HepG2 (cell line): ENCODE measurements around the gene MUCL3. TPM values are rescaled to one million over a fixed set of nuclear protein-coding genes. Genes with fewer than 3 reads are reported as not detected.
"Not testable (repeated sequence)": the region's sequence is repeated elsewhere in the genome, so short reads cannot be mapped to it uniquely, and the experiment has no call there.

Experiments
- ATAC-seq: fragments of 200-7000 bp; cut with Tn5 transposase; 3 replicates; pipeline ENCODE4 v1.9.1; 2020; ENCODE audit warnings: mild to moderate bottlenecking, moderate library complexity
- BruUV-seq: library from RNA; stranded (reverse); fragments of 400-500 nt; replicated peaks from 2 replicates; lab custom pipeline; 2021; lab: Mats Ljungman, UMichigan
- CTCF ChIA-PET: fragments of 300-600 bp; formaldehyde crosslinking; extraction: SDS; loops from one replicate; lab custom pipeline; 2021; ENCODE audit warnings: low total read pairs, inconsistent platforms, low intra/inter-chr PET ratio; lab: Yijun Ruan, JAX
- POLR2A ChIA-PET: fragments of 350-600 bp; sonication (Branson Sonifier 250); formaldehyde crosslinking; loops from one replicate; lab custom pipeline; 2020; ENCODE audit warnings: antibody characterized with exemption, inconsistent platforms; lab: Yijun Ruan, JAX
- DNase-seq: peaks from one replicate; pipeline ENCODE4 v3.0.0-alpha.2; 2015; ENCODE audit warnings: low spot score
- FAIRE-seq: peaks from 3 replicates; lab custom pipeline; 2011; peaks lifted over from hg19 to GRCh38; lab: Jason Lieb, UNC
- H2AFZ ChIP-seq: one replicate; pipeline ENCODE4 v1.6.1; 2011; ENCODE audit warnings: low read length, inconsistent platforms
- H3K27ac ChIP-seq: fragments of 300-600 bp; 3 replicates; pipeline ENCODE4 v1.8.0; 2011; ENCODE audit warnings: mixed run types, mild to moderate bottlenecking, mixed read lengths, low read length, inconsistent platforms; ENCODE audit not compliant: insufficient read depth; ENCODE audit errors: extremely low read length
- H3K27me3 ChIP-seq, 2 experiments: fragments of 200-600 bp in 1 of 2; 2 replicates in 1 of 2; 3 replicates in 1 of 2; pipeline versions ENCODE4 v1.6.0 to v1.8.0; 2011; ENCODE audit warnings: low read length in 2 of 2, mild to moderate bottlenecking in 2 of 2, moderate library complexity in 2 of 2, inconsistent platforms in 1 of 2; ENCODE audit not compliant: insufficient read depth in 2 of 2, control insufficient read depth in 1 of 2
- H3K36me3 ChIP-seq, 2 experiments: fragments of 200-600 bp in 1 of 2; replicated peaks in 1 of 2; 2 replicates in 1 of 2; 3 replicates in 1 of 2; pipeline versions ENCODE4 v1.5.1 to v1.8.0; 2011; ENCODE audit warnings: low read length in 2 of 2, inconsistent platforms in 1 of 2; ENCODE audit not compliant: insufficient read depth in 2 of 2, control insufficient read depth in 1 of 2
- H3K4me1 ChIP-seq: 2 replicates; pipeline ENCODE4 v1.5.1; 2012; ENCODE audit warnings: low read length, inconsistent platforms; ENCODE audit not compliant: insufficient read depth
- H3K4me2 ChIP-seq: 2 replicates; pipeline ENCODE4 v1.6.0; 2011; ENCODE audit warnings: low read depth, low read length, inconsistent platforms
- H3K4me3 ChIP-seq, 3 experiments: fragments of 200-600 bp in 1 of 3; sonication (generic), shearing (Covaris generic) in 1 of 3; replicated peaks in 1 of 3; 2 replicates each; pipeline ENCODE4 v1.5.1; 2011 to 2016; ENCODE audit warnings: low read length in 3 of 3, inconsistent platforms in 2 of 3, low read depth in 2 of 3, mild to moderate bottlenecking in 2 of 3, control low read depth in 1 of 3, mixed read lengths in 1 of 3; ENCODE audit not compliant: insufficient read depth in 1 of 3
- H3K79me2 ChIP-seq: one replicate; pipeline ENCODE4 v1.6.1; 2011; ENCODE audit warnings: low read length, inconsistent platforms; ENCODE audit not compliant: insufficient read depth
- H3K9ac ChIP-seq: 2 replicates; pipeline ENCODE4 v1.6.0; 2011; ENCODE audit warnings: mild to moderate bottlenecking, low read depth, low read length, inconsistent platforms; ENCODE audit not compliant: insufficient read depth
- H3K9me3 ChIP-seq: 2 replicates; pipeline ENCODE4 v1.5.1; 2012; ENCODE audit warnings: mild to moderate bottlenecking, low read length
- H4K20me1 ChIP-seq: 2 replicates; pipeline ENCODE4 v1.6.0; 2011; ENCODE audit warnings: inconsistent platforms, mild to moderate bottlenecking, low read length, moderate library complexity; ENCODE audit not compliant: insufficient read depth
- MED8 ChIP-seq: sonication (generic); formaldehyde crosslinking; IDR thresholded peaks from 2 replicates; pipeline ENCODE4 v1.8.1; 2023; ENCODE audit warnings: mild to moderate bottlenecking, missing genetic modification reagents; ENCODE audit not compliant: insufficient replicate concordance
- MIER2 ChIP-seq: IDR thresholded peaks from 2 replicates; pipeline ENCODE4 v1.6.1; 2016; ENCODE audit warnings: missing biosample characterization, missing genetic modification reagents
- MNT ChIP-seq: fragments of 450-650 bp; IDR thresholded peaks from 2 replicates; pipeline ENCODE4 v1.6.1; 2016
- PLSCR1 ChIP-seq: sonication (generic); formaldehyde crosslinking; IDR thresholded peaks from 2 replicates; pipeline ENCODE4 v1.5.0; 2020; ENCODE audit warnings: missing genetic modification reagents, mild to moderate bottlenecking, borderline replicate concordance
- RERE ChIP-seq: IDR thresholded peaks from 2 replicates; pipeline ENCODE4 v1.6.1; 2016; ENCODE audit warnings: low read depth, missing genetic modification reagents, missing compliant biosample characterization
- ZBTB43 ChIP-seq: sonication (generic); formaldehyde crosslinking; conservative IDR thresholded peaks from 2 replicates; pipeline ENCODE4 v1.4.0; 2020; ENCODE audit warnings: missing genetic modification reagents
- WGBS: methylation state at CpG from one replicate; pipeline ENCODE4 v1.1.6; 2017; ENCODE audit warnings: low lambda C conversion rate; 5-methylcytosine and 5-hydroxymethylcytosine counted together
- in situ Hi-C: cut with HindIII; loops from 2 replicates; pipeline ENCODE4 v1.10.0; 2017; ENCODE audit warnings: low pct_unique_long_range_greater_than_20kb; ENCODE audit not compliant: extremely low pct_ligation_motif_present
- intact Hi-C: fragments of 100-400 bp; cut with micrococcal nuclease; formaldehyde crosslinking; loops from one replicate; pipeline ENCODE4 v1.10.0; 2022; ENCODE audit not compliant: unreplicated experiment
- polyA plus RNA-seq, 8 experiments: library from polyadenylated mRNA; depleted of rRNA in 3 of 8; stranded (reverse) in 7 of 8; unstranded in 1 of 8; fragments of >200 nt; fragmentation: Illumina TruSeq in 4 of 8; extraction: Trizol in 4 of 8; gene quantifications; 2 replicates each; pipeline versions ENCODE4 v1.2.1 to v1.2.3, GENCODE V29; 2011 to 2016; ENCODE audit warnings: low read depth in 4 of 8, missing spikeins in 1 of 8, mixed read lengths in 1 of 8; ENCODE audit not compliant: insufficient read depth in 1 of 8
- total RNA-seq, 5 experiments: library from RNA; depleted of rRNA; stranded (reverse); fragments of >200 nt; fragmentation: Illumina TruSeq; extraction: Trizol; gene quantifications; 2 replicates each; pipeline ENCODE4 v1.2.3, GENCODE V29; 2016; ENCODE audit warnings: low read depth in 1 of 5

The MUCL3 gene
- total and polyA plus RNA-seq, 2 of the 13 experiments (the other 11 are each of a cell fraction or from before 2014, with no cell fraction given), result not detected

- no peak for TF ChIP-seq MNT
- no peak for TF ChIP-seq ZBTB43
- no peak for TF ChIP-seq MED8 (CRISPR knock-in tag)
- TF ChIP-seq MIER2 (CRISPR knock-in tag), result no peak
- TF ChIP-seq PLSCR1 (CRISPR knock-in tag), result no peak
- TF ChIP-seq RERE (CRISPR knock-in tag), result no peak
- TF ChIP-seq, all 625 proteins: peak for 0
Measured at GRCh38 chr6:30966154-30966553, 25.4 kb downstream of the MUCL3 start (continued).

- H3K4me3 ChIP-seq, H3K79me2 ChIP-seq, H3K36me3 ChIP-seq, in situ Hi-C loops, H3K27me3 ChIP-seq, FAIRE-seq, H3K27ac ChIP-seq, H4K20me1 ChIP-seq, intact Hi-C loops, H3K9me3 ChIP-seq, H3K4me2 ChIP-seq, H3K4me1 ChIP-seq, H3K9ac ChIP-seq, POLR2A ChIA-PET, BruUV-seq, ATAC-seq, DNase-seq, H2AFZ ChIP-seq, CTCF ChIA-PET: not testable (repeated sequence)
- WGBS, result 58% methylated on average over 6 of the region's 6 CpGs
Measured at GRCh38 chr6:30969171-30969570, 28.4 kb downstream of the MUCL3 start.
